Measurements from ENCODE around the gene BCL7C.

BCL7C gene

GRCh38 chr16:30904114-30904780 lies 10.4 kb upstream of the BCL7C start:
- Histone ChIP-seq H3K4me1 (ENCODE audit: control insufficient read depth in 2 of 2, insufficient read depth in 2 of 2, low read length in 2 of 2) (peaks cover 10 to 13% of the 10 kb centered on the region in 2 donors), H3K9ac (ENCODE audit: low read depth in 1 of 2, low read length in 2 of 2) (no peak overlapping the region), H3K9me3 (ENCODE audit: control insufficient read depth in 2 of 2, low read length in 2 of 2) (no peaks in the 10 kb centered on the region), H3K27me3 (ENCODE audit: control insufficient read depth in 2 of 2, insufficient read depth in 2 of 2, low read length in 2 of 2) (no peaks in the 10 kb centered on the region), H3K4me3 (ENCODE audit: low read length in 2 of 2) (no peak overlapping the region), H3K36me3 (ENCODE audit: control insufficient read depth in 2 of 2, insufficient read depth in 2 of 2, low read length in 2 of 2) (no peaks in the 10 kb centered on the region), H3K27ac (ENCODE audit: low read depth in 2 of 2, low read length in 2 of 2) (peak overlapping the region; percentile 40 to 76)

GRCh38 chr16:30903596-30903995 lies 9.7 kb upstream of the BCL7C start:
- Histone ChIP-seq H3K27ac (ENCODE audit: low read depth in 2 of 2, low read length in 2 of 2) (peak overlapping the region; percentile 40 to 76), H3K36me3 (ENCODE audit: control insufficient read depth in 2 of 2, insufficient read depth in 2 of 2, low read length in 2 of 2) (no peaks in the 10 kb centered on the region), H3K4me3 (ENCODE audit: low read length in 2 of 2) (no peak overlapping the region)

GRCh38 chr16:30903002-30903401 lies 9.1 kb upstream of the BCL7C start:
- Histone ChIP-seq H3K9ac (ENCODE audit: low read depth in 1 of 2, low read length in 2 of 2) (no peak overlapping the region), H3K27ac (ENCODE audit: low read depth in 2 of 2, low read length in 2 of 2) (peak overlapping the region; percentile 9 to 87), H3K36me3 (ENCODE audit: control insufficient read depth in 2 of 2, insufficient read depth in 2 of 2, low read length in 2 of 2) (no peaks in the 10 kb centered on the region), H3K4me3 (ENCODE audit: low read length in 2 of 2) (peak overlapping the region; percentile 70 to 74), H3K9me3 (ENCODE audit: control insufficient read depth in 2 of 2, low read length in 2 of 2) (no peaks in the 10 kb centered on the region), H3K27me3 (ENCODE audit: control insufficient read depth in 2 of 2, insufficient read depth in 2 of 2, low read length in 2 of 2) (no peaks in the 10 kb centered on the region), H3K4me1 (ENCODE audit: control insufficient read depth in 2 of 2, insufficient read depth in 2 of 2, low read length in 2 of 2) (peaks cover 10 to 13% of the 10 kb centered on the region in 2 donors)

More at GRCh38 chr16:30903596-30903995, 9.7 kb upstream of the BCL7C start:
- H3K9me3 ChIP-seq (ENCODE audit: control insufficient read depth in 2 of 2, low read length in 2 of 2): no peaks in the 10 kb centered on the region
- no peak overlapping the region for H3K9ac ChIP-seq (ENCODE audit: low read depth in 1 of 2, low read length in 2 of 2)
- H3K27me3 ChIP-seq (ENCODE audit: control insufficient read depth in 2 of 2, insufficient read depth in 2 of 2, low read length in 2 of 2): no peaks in the 10 kb centered on the region
- H3K4me1 ChIP-seq (ENCODE audit: control insufficient read depth in 2 of 2, insufficient read depth in 2 of 2, low read length in 2 of 2): peaks cover 10 to 13% of the 10 kb centered on the region in 2 donors

GRCh38 chr16:30902029-30902972 lies 8.4 kb upstream of the BCL7C start:
- Histone ChIP-seq H3K4me1 (ENCODE audit: control insufficient read depth in 2 of 2, insufficient read depth in 2 of 2, low read length in 2 of 2) (peaks cover 10 to 13% of the 10 kb centered on the region in 2 donors), H3K27me3 (ENCODE audit: control insufficient read depth in 2 of 2, insufficient read depth in 2 of 2, low read length in 2 of 2) (no peaks in the 10 kb centered on the region), H3K27ac (ENCODE audit: low read depth in 2 of 2, low read length in 2 of 2) (peak overlapping the region; percentile 77 to 87), H3K9me3 (ENCODE audit: control insufficient read depth in 2 of 2, low read length in 2 of 2) (no peaks in the 10 kb centered on the region), H3K9ac (ENCODE audit: low read depth in 1 of 2, low read length in 2 of 2) (peak overlapping the region; percentile 80 to 86), H3K36me3 (ENCODE audit: control insufficient read depth in 2 of 2, insufficient read depth in 2 of 2, low read length in 2 of 2) (no peaks in the 10 kb centered on the region), H3K4me3 (ENCODE audit: low read length in 2 of 2) (peak overlapping the region; percentile 70 to 74)

- H3K9me3 ChIP-seq (ENCODE audit: control insufficient read depth in 2 of 2, low read length in 2 of 2): no peaks in the 10 kb centered on the region
- H3K27ac ChIP-seq (ENCODE audit: low read depth in 2 of 2, low read length in 2 of 2): peak overlapping the region; percentile 18 to 61
- H3K9ac ChIP-seq (ENCODE audit: low read depth in 1 of 2, low read length in 2 of 2): peak overlapping the region; percentile 43 to 80
- H3K36me3 ChIP-seq (ENCODE audit: control insufficient read depth in 2 of 2, insufficient read depth in 2 of 2, low read length in 2 of 2): no peaks in the 10 kb centered on the region
- H3K4me3 ChIP-seq (ENCODE audit: low read length in 2 of 2): peak overlapping the region; percentile 70 to 73
- H3K4me1 ChIP-seq (ENCODE audit: control insufficient read depth in 2 of 2, insufficient read depth in 2 of 2, low read length in 2 of 2): peaks cover 10 to 13% of the 10 kb centered on the region in 2 donors
- H3K27me3 ChIP-seq (ENCODE audit: control insufficient read depth in 2 of 2, insufficient read depth in 2 of 2, low read length in 2 of 2): no peaks in the 10 kb centered on the region
Measured at GRCh38 chr16:30901201-30902028, 7.5 kb upstream of the BCL7C start.

GRCh38 chr16:30900588-30900987 lies 6.7 kb upstream of the BCL7C start:
- Histone ChIP-seq H3K4me1 (ENCODE audit: control insufficient read depth in 2 of 2, insufficient read depth in 2 of 2, low read length in 2 of 2) (peaks cover 17 to 18% of the 10 kb centered on the region in 2 donors), H3K9ac (ENCODE audit: low read depth in 1 of 2, low read length in 2 of 2) (no peak overlapping the region), H3K27ac (ENCODE audit: low read depth in 2 of 2, low read length in 2 of 2) (no peak overlapping the region), H3K27me3 (ENCODE audit: control insufficient read depth in 2 of 2, insufficient read depth in 2 of 2, low read length in 2 of 2) (no peaks in the 10 kb centered on the region), H3K4me3 (ENCODE audit: low read length in 2 of 2) (no peak overlapping the region), H3K36me3 (ENCODE audit: control insufficient read depth in 2 of 2, insufficient read depth in 2 of 2, low read length in 2 of 2) (no peaks in the 10 kb centered on the region), H3K9me3 (ENCODE audit: control insufficient read depth in 2 of 2, low read length in 2 of 2) (no peaks in the 10 kb centered on the region)

- H3K9me3 ChIP-seq (ENCODE audit: control insufficient read depth in 2 of 2, low read length in 2 of 2): no peaks in the 10 kb centered on the region
- no peak overlapping the region for H3K27ac ChIP-seq (ENCODE audit: low read depth in 2 of 2, low read length in 2 of 2)
- no peaks in the 10 kb centered on the region for H3K36me3 ChIP-seq (ENCODE audit: control insufficient read depth in 2 of 2, insufficient read depth in 2 of 2, low read length in 2 of 2)
- peaks cover 24 to 26% of the 10 kb centered on the region in 2 donors for H3K4me1 ChIP-seq (ENCODE audit: control insufficient read depth in 2 of 2, insufficient read depth in 2 of 2, low read length in 2 of 2)
- H3K4me3 ChIP-seq (ENCODE audit: low read length in 2 of 2): no peak overlapping the region
- H3K27me3 ChIP-seq (ENCODE audit: control insufficient read depth in 2 of 2, insufficient read depth in 2 of 2, low read length in 2 of 2): no peaks in the 10 kb centered on the region
- H3K9ac ChIP-seq (ENCODE audit: low read depth in 1 of 2, low read length in 2 of 2): no peak overlapping the region
Measured at GRCh38 chr16:30899794-30900193, 5.9 kb upstream of the BCL7C start.

- H3K9ac ChIP-seq (ENCODE audit: low read depth in 1 of 2, low read length in 2 of 2): peak overlapping the region; percentile 63 to 64
Measured at GRCh38 chr16:30896889-30897733, 3.2 kb upstream of the BCL7C start.

GRCh38 chr16:30896261-30896888 lies 2.5 kb upstream of the BCL7C start, which contains the start of gene CTF1:
CTF1 (plus strand) TSS chr16:30896614; CDS start chr16:30896644, 30 bp downstream.
- no peaks in the 10 kb centered on the region for H3K27me3 ChIP-seq (ENCODE audit: control insufficient read depth in 2 of 2, insufficient read depth in 2 of 2, low read length in 2 of 2)
- no peaks in the 10 kb centered on the region for H3K36me3 ChIP-seq (ENCODE audit: control insufficient read depth in 2 of 2, insufficient read depth in 2 of 2, low read length in 2 of 2)
- peaks cover 28 to 35% of the 10 kb centered on the region in 2 donors for H3K4me1 ChIP-seq (ENCODE audit: control insufficient read depth in 2 of 2, insufficient read depth in 2 of 2, low read length in 2 of 2)
- H3K9me3 ChIP-seq (ENCODE audit: control insufficient read depth in 2 of 2, low read length in 2 of 2): no peaks in the 10 kb centered on the region
- peak within 1 kb of the TSS; percentile 88 to 95 for H3K27ac ChIP-seq (ENCODE audit: low read depth in 2 of 2, low read length in 2 of 2)
- peak within 1 kb of the TSS; percentile 53 to 74 for H3K4me3 ChIP-seq (ENCODE audit: low read length in 2 of 2)
- peak within 1 kb of the TSS; percentile 63 to 64 for H3K9ac ChIP-seq (ENCODE audit: low read depth in 1 of 2, low read length in 2 of 2)

More at GRCh38 chr16:30896889-30897733, 3.2 kb upstream of the BCL7C start:
- H3K27ac ChIP-seq (ENCODE audit: low read depth in 2 of 2, low read length in 2 of 2): peak overlapping the region; percentile 88 to 95
- peaks cover 28 to 36% of the 10 kb centered on the region in 2 donors for H3K4me1 ChIP-seq (ENCODE audit: control insufficient read depth in 2 of 2, insufficient read depth in 2 of 2, low read length in 2 of 2)
- H3K27me3 ChIP-seq (ENCODE audit: control insufficient read depth in 2 of 2, insufficient read depth in 2 of 2, low read length in 2 of 2): no peaks in the 10 kb centered on the region
- H3K36me3 ChIP-seq (ENCODE audit: control insufficient read depth in 2 of 2, insufficient read depth in 2 of 2, low read length in 2 of 2): no peaks in the 10 kb centered on the region
- H3K4me3 ChIP-seq (ENCODE audit: low read length in 2 of 2): peak overlapping the region; percentile 53 to 74
- no peaks in the 10 kb centered on the region for H3K9me3 ChIP-seq (ENCODE audit: control insufficient read depth in 2 of 2, low read length in 2 of 2)

Measured in mucosa of rectum (tissue), 2 donors.